Epidermal melanocyte (primary cell): ENCODE results near the gene SNX25.
"Not testable (repeated sequence)": the region's sequence is repeated elsewhere in the genome, so short reads cannot be mapped to it uniquely, and the experiment has no call there.

ENCODE experiments used
- DNase-seq: peaks from one replicate; pipeline ENCODE4 v3.0.0; 2011; ENCODE audit warnings: low spot score; ENCODE audit not compliant: insufficient read length

Gene SNX25

DNA sequence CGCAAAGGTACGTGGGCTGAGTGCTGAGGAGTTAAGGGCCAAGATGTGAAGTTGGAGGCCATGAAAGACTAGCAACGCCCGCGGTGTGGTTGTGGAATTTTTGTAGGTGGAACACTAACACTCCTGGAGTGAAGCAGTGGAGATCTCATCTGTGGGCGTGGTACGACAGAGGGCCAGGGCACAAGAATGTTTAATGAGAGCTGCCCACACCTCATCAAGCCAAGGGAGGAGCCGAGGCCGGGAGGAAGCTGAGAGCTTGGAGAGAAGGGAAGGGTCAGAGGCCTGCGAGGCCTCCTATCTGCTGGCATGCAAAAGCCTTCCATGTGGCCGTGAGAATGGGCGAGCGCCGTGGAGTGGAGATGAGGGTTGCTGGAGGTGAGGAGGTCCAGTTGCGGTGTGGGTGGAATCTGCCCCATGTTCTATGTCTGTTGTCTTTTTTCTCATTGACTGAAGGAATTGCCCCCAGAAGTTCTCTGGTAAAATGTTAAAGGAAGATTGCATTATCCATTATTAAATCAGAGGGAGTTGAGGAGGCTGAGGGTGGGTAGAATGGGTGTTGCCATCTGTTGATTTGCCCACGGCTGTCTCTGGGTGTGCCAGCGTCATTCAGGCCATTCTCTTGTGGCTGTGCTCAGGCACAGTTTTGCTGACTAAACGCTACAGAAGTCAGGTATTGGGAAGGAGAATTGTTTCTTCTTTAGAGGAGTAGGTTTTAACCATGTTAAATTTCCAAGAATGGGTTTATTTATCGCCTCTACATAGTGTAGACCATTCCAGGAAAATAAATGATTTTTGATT is 19.8 kb downstream of the SNX25 start:
- DNase-seq: no peak

DNA sequence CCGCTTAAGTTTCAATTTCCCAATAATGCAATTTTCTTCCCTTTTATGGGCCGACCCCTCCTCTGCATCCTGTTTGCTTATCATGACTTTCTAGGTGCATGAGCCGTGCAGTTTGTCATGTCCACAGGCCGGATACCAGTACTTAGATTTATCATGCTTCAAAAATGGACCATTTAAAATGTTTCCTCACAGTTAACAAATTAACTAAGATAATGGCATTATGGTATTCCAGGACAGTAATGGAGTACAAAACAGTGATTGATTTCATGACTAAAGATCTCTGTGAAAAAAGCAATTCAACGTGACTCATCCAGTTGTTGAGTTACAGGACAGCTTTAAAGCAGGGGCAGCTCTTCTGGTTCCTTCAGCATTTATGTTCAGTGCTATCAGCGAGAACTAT is 23.0 kb downstream of the SNX25 start:
- no peak for DNase-seq

DNA sequence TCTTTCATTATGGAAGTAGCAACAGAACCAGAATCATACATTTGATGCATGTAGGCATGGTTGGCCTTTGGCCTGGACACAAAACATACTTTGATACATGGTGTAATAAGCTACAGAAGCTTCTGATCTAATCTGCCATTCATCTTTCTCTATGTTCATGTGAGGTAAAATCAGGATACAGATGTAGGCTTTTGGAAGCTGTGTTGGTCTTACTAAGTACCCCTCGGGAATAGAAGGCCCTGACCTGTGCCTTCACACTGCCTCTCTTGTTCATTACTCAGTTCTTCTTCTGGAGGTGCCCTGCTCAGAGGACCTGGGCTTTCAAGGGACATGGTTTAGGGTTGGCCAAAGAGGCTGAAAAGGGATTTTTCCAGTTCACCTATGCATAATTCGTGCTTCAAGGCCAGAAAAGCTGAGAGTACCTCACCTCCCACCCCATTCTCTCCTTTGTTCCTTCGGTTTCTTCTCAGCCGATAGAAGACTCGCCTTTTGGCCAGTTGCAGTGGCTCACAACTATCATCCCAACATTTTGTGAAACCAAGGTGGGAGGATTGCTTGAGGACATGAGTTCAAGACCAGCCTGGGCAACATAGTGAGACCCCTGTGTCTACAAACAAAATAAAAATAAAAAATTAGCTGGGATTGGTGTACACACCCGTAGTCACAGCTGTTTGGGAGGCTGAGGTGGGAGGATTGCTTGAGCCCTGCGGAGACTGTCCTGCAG is 25.9 kb downstream of the SNX25 start:
- no peak for DNase-seq

DNA sequence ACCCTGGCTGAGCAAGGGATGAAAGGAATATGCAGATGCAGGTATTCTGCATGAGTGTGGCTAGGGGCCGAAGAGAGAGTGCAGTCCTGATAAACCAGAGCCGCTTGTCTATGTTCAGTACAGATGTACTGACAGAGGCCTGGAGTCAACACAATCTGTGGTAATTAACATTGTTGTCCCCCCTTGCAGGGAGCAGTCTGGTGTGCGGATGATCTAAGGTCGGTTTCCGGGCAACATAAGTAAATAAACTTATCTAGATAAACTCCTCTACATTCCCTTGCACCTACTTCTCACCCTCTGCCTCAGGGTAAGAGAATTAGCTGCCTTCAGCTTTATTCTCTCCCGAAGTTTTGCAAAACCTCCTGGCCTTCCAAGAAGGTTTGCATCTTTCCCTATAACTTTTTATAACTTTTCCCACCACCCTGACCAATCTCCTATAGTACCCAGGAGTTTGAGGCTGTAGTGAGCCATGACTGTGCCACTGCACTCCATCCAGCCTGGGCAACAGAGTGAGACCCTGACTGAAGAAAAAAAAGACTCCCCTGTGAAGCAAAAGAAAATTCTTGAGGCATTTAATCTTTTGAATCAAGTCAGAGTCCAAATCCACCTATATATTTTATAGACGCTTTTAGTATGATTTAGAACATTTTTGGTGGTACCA is 26.6 kb downstream of the SNX25 start:
- DNase-seq: no peak

DNA sequence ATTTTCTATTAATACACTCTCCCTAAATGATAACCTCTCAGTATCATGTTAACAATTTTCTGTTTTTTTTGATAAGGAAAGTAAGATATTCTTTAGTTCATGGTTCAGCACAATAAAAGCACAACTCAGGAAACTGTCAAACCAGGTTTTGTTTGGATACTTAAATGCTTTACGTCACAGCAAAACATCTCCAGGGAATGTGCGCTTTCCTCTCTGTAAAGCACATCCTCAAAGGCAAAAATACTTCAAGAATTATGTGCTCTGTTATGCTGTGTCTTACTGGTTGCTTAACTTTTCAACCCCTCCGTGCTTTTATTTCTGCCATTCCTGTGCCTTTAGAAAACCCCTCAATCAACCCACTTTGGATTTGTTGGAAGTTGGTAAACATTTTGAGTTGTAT is 27.8 kb downstream of the SNX25 start:
- DNase-seq: no peak

DNA sequence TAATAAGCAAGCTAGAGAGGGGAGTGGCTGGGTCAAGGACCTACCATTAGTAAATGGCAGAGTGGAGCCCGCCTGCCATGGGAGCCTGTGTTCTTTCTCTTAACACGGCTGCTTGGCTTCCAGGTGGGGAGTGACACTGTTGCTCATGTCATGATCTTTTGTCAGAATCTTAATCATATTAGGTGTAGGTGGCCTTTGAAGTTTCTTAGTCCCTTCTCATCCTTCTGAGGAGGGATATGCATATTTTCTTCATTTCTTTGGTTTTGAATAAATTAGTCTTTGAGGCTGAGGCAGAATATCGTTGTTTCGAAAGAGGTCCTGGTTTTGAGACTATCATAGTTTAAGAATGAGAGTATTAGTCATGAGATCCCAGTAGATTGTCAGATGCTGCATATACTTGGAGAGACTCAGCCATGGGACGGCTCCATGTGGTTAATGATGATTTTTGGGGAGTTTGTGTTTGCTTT is 28.9 kb downstream of the SNX25 start:
- no peak for DNase-seq

DNA sequence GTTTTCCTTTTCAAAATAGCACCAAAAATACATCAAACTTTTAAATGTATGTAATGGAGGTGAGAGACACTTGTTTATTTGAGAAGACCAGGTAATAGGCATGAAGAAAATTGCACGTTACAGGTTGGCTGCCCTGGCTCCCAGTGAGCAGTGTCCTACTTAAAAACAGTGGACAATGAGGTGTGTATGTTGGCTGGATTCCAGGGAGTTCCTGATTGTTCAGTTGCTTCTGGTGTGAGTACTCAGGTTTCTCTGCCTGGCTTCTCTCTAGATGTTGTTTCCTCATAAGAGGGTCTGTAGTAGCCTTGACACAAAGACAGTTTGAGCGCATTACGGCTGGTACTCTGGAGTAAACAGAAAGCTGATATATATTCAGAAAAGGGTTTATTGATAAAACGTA is 29.4 kb downstream of the SNX25 start:
- no peak for DNase-seq

DNA sequence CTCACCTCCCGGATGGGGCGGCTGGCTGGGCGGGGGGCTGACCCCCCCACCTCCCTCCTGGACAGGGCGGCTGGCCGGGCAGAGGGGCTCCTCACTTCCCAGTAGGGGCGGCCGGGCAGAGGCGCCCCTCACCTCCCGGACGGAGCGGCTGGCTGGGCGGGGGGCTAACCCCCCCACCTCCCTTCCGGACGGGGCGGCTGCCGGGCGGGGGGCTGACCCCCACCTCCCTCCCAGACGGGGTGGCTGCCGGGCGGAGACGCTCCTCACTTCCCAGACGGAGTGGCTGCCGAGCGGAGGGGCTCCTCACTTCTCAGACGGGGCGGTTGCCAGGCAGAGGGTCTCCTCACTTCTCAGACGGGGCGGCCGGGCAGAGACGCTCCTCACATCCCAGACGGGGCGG is 31.1 kb downstream of the SNX25 start:
- not testable (repeated sequence) for DNase-seq

DNA sequence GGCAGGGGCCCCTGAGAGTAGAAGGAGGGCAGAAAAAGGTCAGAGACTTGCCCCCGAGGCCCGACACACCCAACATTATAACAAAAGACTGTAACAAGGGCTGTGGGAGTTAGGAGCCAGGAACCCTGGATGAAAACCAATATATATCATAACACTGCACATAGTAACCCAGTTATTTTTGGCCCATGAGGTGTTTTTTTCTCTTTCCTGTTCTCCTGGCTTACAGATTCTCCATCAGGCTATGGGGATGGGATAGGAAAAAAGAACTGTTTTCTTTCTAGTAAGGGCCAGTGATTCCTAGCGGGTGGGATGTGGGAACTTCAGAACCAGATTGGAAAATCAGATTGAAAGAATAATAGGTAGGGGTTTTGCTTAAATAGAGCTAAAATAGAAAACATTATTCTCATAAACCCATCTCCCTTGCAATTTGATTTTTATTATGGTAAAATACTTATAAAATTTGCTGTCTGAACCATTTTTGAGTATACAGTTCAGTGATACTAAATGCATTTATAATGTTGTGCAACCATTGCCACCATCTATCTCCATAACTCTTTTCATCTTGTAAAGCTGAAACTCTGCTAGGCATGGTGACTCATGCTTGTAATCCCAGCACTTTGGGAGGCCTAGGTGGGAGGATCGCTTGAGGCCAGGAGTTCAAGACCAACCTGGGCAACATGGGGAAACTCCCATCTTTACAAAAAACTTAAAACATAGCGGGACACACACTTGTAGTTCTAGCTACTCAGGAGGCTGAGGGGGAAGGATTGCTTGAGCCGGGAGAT is 33.5 kb downstream of the SNX25 start:
- DNase-seq: no peak

DNA sequence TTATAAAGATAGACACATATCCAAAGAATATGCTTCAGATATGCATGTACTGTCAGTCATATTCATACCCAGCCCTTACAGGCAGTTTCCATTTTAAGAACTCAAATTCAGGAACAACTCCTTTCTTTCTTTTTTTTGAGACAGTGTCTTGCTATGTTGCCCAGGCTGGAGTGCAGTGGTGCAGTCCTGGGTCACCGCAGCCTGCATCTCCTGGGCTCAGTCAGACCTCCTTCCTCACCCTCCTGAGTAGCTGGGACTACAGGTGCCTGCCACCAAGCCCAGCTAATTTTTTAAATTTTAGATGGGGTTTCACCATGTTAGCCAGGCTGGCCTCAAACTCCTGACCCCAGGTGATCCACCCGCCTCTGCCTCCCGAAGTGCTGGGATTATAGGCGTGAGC is 34.5 kb downstream of the SNX25 start:
- no peak for DNase-seq

DNA sequence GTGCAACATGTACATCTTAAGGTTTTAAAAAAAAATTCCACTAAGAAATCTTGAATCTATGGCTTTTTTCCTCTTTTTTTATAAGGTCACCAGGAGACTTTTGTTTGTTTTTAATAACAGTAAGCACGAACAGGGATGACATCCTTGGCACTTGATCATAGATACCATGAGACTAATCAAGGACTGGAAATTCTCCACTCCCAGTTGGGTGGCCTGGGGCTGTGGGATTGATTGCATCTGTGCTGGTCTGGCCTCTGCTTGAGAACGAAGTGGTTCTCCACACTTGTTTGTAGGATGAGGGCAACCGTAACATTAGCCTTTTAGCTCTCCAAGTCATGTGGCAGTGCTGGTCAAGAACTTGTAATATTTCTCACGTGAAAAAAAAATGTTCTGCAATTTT is 35.4 kb downstream of the SNX25 start:
- no peak for DNase-seq

DNA sequence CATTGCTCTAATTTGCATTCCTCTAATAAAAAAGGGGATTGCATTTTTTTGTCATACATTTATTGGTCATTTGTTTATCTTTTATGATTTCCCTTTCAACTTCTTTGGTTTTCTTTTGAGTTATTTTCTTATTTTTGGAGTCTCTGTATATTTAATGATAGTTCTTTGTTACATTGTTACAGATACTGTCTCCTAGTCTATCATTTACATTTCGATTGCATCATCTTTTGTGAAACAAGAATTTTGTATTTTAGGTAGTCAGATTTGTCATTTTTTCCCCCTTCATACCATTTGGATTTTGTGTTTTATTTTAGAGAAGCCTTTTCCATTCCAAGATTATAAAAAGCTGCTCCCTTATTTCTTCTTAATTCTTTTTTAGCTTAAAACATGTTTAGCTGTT is 37.1 kb downstream of the SNX25 start:
- no peak for DNase-seq

DNA sequence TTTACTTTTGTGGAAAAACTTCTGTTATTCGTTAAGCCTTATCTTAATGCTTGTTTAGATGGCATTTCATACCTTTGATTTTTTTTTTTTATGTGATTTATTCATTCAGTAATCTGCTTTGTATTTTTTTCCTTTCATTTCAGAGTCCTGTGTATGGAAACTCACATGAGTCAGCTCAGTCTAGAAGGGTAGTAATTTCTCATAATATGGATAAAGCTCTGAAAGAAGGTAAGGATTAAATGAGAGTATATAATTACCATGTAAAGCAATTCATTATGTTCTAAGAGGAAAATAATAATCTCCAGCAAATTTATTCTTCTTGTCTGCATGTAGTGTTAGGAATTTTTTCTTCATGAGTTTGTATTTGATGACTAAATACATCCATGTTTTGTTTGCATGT is 37.8 kb downstream of the SNX25 start:
- DNase-seq: no peak

DNA sequence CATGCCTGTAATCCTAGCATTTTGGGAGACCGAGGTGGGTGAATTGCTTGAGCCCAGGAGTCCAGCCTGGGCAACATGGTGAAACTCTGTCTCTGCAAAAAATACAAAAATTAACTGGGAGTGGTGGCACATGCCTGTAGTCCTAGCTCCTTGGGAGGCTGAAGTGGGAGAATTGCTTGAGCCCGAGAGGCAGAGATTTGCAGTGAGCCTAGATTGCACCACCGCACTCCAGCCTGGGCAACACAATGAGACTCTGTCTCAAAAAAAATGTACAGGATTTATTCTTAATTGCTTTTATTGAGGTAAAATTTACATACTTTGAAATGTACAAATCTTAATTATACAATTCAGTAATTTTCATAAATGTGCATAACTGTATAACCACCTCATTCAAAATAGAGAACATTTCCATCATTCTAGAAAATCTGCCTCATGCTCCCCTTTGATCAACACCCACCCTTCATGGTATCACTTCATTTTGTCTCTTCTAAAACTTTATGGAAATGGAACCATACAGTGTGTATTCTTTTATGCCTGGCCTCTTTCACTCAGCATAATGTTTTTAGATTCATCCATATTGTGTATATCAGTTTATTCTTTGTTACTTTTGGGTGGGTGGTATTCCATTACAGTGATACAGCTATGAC is 39.1 kb downstream of the SNX25 start:
- no peak for DNase-seq

DNA sequence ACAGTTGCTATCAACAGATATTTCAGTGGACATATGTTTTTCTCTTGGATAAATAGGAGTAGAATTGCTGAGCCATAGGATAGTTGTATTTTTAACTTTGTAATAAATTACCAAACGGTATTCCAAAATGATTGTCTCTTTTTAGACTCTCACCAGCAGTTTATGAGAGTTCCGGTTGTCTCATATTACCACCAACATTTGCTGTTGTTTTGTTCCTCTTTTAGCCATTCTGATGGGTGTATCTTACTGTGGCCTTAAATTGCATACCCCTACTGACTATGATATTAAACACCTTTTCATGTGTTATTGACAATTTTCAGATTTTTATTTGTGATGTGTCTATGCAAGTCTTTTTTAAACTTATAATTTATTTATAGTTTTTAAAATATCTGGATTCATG is 39.7 kb downstream of the SNX25 start:
- no peak for DNase-seq

DNA sequence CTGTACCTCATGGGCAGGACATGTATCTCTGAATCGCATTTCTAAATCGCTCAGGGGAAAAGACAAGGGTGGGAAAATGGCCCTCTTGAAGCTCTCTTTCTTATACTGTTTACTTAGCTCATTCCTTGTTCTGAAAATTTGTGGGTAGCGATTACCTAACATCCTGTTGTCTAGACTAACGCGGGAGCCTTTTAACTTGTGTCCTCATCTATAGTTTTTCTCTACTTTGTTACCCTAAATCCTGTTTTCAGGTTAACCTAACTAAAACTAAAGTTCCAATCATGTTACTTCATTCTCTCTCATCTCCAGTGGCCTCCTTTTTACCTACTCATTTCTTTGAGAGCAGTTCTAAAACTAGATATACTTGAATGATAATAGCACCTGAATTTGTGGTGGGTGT is 45.0 kb downstream of the SNX25 start:
- no peak for DNase-seq

DNA sequence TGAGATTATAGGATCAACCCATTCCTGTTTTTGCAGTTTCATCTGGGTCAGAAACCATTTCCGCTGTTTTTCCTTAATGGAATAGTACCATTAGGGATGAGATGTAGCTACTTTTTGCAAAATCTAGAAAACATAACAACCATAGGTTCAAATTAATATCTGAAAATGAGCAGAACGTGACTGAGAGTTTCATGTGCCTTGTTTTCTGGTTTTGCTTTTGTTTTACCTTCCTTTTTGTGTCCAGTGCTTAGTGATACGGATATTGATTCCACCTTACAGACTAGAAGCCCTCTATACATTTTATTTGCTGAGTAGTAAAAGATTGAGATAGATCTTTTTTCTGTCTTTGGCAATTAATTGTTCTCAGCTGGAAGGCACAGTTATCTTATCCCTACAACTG is 46.5 kb downstream of the SNX25 start:
- DNase-seq: no peak

DNA sequence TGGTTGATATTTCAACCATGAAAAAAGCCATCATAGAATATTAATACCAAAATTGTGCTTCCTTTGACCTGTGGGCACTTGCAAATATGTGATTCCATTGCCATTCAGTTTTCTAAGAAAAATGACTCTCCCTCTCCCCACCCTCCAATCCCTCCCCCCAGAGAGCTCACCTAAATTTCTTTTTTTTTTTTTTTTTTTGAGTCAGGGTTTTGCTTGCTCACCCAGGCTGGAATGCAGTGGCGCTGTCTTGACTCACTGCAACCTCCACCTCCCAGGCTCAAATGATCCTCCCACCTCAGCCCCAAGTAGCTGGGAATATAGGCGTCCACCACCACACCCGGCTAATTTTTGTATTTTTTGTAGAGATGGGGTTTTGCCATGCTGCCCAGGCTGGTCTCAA is 47.0 kb downstream of the SNX25 start:
- DNase-seq: no peak

DNA sequence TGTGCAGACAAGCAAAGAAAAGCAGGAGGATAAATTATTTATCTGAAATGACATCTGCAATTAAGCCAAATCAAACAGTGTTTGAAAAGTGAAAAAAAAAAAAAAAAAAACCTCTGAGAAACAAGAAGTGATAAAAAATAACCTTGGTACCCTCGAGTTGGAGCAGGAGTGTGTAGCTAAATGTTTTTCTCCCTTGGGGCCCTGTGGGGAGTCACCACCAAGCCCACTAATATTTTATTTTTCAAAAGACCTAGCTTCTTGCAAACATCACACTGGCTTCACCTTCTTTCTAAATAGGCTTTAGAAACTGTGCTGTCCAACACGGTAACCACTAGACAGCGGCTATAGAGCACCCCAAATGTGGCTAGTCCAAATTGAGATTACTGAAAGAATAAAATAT is 47.7 kb downstream of the SNX25 start:
- no peak for DNase-seq

DNA sequence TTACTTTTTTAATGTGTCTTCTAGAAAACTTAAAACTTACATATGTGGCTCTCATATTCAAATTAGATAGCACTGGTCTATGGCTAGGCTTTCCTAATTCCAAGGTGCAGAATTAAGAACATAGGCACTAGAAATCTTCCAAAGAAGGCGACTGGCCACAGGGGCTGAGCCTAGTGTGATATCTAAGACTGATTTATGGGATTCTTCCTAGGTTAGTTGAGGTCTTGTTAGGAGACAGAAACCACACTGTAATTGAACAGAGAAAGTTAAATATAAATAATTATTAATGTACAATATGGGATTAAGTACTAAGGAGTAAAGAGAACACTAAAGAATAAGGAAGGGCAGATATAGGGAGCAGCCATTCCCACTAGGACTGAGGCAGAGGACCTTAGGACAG is 48.3 kb downstream of the SNX25 start:
- DNase-seq: no peak

DNA sequence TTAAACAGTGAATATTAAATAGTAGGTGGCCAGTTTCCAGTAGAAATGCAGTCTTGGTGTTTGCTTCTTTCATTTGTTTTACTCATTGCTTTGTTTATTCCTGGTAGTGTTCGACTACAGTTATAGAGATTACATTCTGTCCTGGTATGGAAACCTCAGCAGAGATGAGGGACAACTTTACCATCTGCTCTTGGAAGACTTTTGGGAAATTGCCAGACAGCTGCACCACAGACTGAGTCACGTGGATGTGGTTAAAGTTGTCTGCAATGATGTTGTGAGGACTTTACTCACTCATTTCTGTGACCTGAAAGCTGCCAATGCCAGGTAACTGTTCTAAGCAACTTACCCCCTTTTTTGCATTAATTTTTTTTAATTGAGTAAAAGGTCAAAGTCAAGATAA is 49.3 kb downstream of the SNX25 start:
- peak; percentile 23 for DNase-seq
